Measurements from ENCODE around the gene NT5DC3. TPM values are rescaled to one million over a fixed set of nuclear protein-coding genes. Genes with fewer than 3 reads are reported as not detected.
"Not testable (repeated sequence)": the region's sequence is repeated elsewhere in the genome, so short reads cannot be mapped to it uniquely, and the experiment has no call there.

The NT5DC3 gene
- total RNA-seq, 1 donor from 2014 or later = 6.6 TPM

- Histone ChIP-seq H3K36me3 (no peaks in the 10 kb centered on the region), H3K4me3 (peak overlapping the region; percentile 95 to 96), H3K4me1 (peaks cover 0 to 3% of the 10 kb centered on the region in 2 donors), H3K9me3 (no peaks in the 10 kb centered on the region), H3K27me3 (no peaks in the 10 kb centered on the region), H3K27ac (peak overlapping the region; percentile 93 to 94)
- intact Hi-C loops (cut with DNase I) = loop anchor here (2.0 kb wide), 1 partner anchor 28 kb away; no protein-coding TSS in a partner anchor
- no peak for TF ChIP-seq CTCF (IDR thresholded peaks at IDR 0.05)
- DNase-seq (ENCODE audit: low spot score in 2 of 2) = peak in 1 of 2 donors; percentile 79
These were observed 565 bp downstream of the NT5DC3 start for GRCh38 chr12:103840462-103840875.

GRCh38 chr12:103839609-103840461 is 1.2 kb downstream of the NT5DC3 start:
- H3K36me3 ChIP-seq = no peaks in the 10 kb centered on the region
- no peaks in the 10 kb centered on the region for H3K27me3 ChIP-seq
- peak overlapping the region; percentile 95 to 96 for H3K4me3 ChIP-seq
- H3K4me1 ChIP-seq = peaks cover 0 to 8% of the 10 kb centered on the region in 2 donors
- H3K27ac ChIP-seq = peak overlapping the region; percentile 93 to 94
- DNase-seq (ENCODE audit: low spot score in 2 of 2) = no peak
- no peaks in the 10 kb centered on the region for H3K9me3 ChIP-seq
- TF ChIP-seq CTCF (IDR thresholded peaks at IDR 0.05) = no peak
- intact Hi-C loops (cut with DNase I) = loop anchor here (2.0 to 5.0 kb wide), 2 partner anchors 29 to 68 kb away; no protein-coding TSS in a partner anchor

GRCh38 chr12:103839103-103839502 is 1.9 kb downstream of the NT5DC3 start:
- Histone ChIP-seq H3K4me1 (peaks cover 0 to 9% of the 10 kb centered on the region in 2 donors), H3K27ac (peak overlapping the region; percentile 93 to 94), H3K36me3 (no peaks in the 10 kb centered on the region), H3K27me3 (no peaks in the 10 kb centered on the region), H3K9me3 (no peaks in the 10 kb centered on the region), H3K4me3 (peak overlapping the region; percentile 95 to 96)
- DNase-seq (ENCODE audit: low spot score in 2 of 2) = no peak
- no peak for TF ChIP-seq CTCF (IDR thresholded peaks at IDR 0.05)
- intact Hi-C loops (cut with DNase I) = loop anchor here (5.0 kb wide), 1 partner anchor 67 kb away; no protein-coding TSS in a partner anchor

DNA sequence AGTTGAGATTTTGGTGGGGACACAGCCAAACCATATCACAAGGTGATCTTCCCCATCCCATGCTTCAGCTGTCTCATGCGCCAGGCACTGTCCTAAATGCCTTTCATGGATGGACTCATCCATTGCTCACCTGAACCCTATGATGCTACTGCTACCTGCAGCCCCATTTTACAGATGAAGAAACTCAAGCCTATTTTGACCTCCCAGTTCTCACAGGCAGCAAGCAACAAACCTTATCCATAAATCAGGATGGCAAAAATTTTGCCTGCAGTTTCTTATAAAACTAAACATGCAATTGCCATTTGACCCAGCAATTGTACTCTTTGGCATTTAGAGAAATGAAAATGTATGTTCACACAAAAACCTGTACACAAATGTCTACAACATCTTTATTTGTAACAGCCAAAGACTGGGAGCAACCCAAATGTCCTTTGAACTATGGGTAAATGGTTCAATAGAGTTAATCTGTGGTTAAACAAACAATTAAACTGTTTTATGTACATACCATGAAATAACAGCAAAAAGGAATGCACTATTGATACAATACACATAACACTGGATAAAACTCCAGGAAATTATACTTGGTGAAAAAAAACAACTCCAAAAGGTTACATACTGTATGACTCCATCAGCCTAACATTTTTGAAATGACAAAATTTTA is 2.6 kb downstream of the NT5DC3 start:
- no peaks in the 10 kb centered on the region for H3K36me3 ChIP-seq
- no peaks in the 10 kb centered on the region for H3K27me3 ChIP-seq
- peak overlapping the region; percentile 6 to 93 for H3K27ac ChIP-seq
- no peaks in the 10 kb centered on the region for H3K9me3 ChIP-seq
- DNase-seq (ENCODE audit: low spot score in 2 of 2) = no peak
- peaks cover 0 to 11% of the 10 kb centered on the region in 2 donors for H3K4me1 ChIP-seq
- intact Hi-C loops (cut with DNase I) = loop anchor here (5.0 kb wide), 1 partner anchor 66 kb away; no protein-coding TSS in a partner anchor
- peak overlapping the region; percentile 4 to 95 for H3K4me3 ChIP-seq
- no peak for TF ChIP-seq CTCF (IDR thresholded peaks at IDR 0.05)

- no peaks in the 10 kb centered on the region for H3K27me3 ChIP-seq
- H3K36me3 ChIP-seq = no peaks in the 10 kb centered on the region
- no peak overlapping the region for H3K4me3 ChIP-seq
- no peak for TF ChIP-seq CTCF (IDR thresholded peaks at IDR 0.05)
- H3K4me1 ChIP-seq = peaks cover 0 to 27% of the 10 kb centered on the region in 2 donors
- DNase-seq (ENCODE audit: low spot score in 2 of 2) = no peak
- H3K27ac ChIP-seq = peak overlapping the region; percentile 70 to 71
- intact Hi-C loops (cut with DNase I) = loop anchor here (5.0 kb wide), 1 partner anchor 64 kb away; no protein-coding TSS in a partner anchor
- H3K9me3 ChIP-seq = no peaks in the 10 kb centered on the region
These were observed 4.7 kb downstream of the NT5DC3 start for GRCh38 chr12:103836345-103836744.

DNA sequence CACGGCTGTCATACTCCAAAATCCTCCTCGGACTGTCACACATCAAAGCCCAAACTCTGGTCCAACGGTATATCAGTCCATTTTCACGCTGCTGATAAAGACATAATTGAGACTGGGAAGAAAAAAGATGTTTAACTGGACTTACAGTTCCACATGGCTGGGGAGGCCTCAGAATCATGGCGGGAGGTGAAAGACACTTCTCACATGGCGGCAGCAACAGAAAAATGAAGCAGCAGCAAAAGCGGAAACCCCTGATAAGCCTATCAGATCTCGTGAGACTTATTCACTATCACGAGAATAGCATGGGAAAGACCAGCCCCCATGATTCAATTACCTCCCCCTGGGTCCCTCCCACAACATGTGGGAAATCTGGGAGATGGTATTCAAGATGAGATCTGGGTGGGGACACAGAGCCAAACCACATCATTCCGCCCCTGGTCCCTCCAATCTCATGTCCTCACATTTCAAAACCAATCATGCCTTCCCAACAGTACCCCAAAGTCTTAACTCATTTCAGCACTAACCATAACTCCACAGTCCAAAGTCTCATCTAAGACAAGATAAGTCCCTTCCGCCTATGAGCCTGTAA is 5.2 kb downstream of the NT5DC3 start:
- not testable (repeated sequence) for DNase-seq (ENCODE audit: low spot score in 2 of 2); H3K9me3 ChIP-seq; H3K36me3 ChIP-seq; H3K27me3 ChIP-seq; H3K4me3 ChIP-seq
- intact Hi-C loops (cut with DNase I) = loop anchor here (5.0 kb wide), 1 partner anchor 64 kb away; no protein-coding TSS in a partner anchor
- peak overlapping the region; percentile 70 to 71 for H3K27ac ChIP-seq
- H3K4me1 ChIP-seq = peaks cover 0 to 28% of the 10 kb centered on the region in 2 donors

All from ascending aorta (tissue), 2 donors.